Loucy (cell line): ENCODE data around the gene B4GALNT3.
A peak's percentile ranks its signal among the peaks of the same experiment; 100 is the strongest.

Source experiments
- H2AFZ ChIP-seq: fragments of 200-600 bp; sonication (generic); 2 replicates; pipeline ENCODE4 v1.6.0; 2016; ENCODE audit warnings: antibody characterized with exemption, mild to moderate bottlenecking, low read length, moderate library complexity
- H3F3A ChIP-seq: fragments of 200-600 bp; 2 replicates; pipeline ENCODE4 v1.6.0; 2016; ENCODE audit warnings: antibody characterized with exemption, low read depth, mild to moderate bottlenecking
- H3K27me3 ChIP-seq: fragments of 200-600 bp; sonication (generic); 2 replicates; pipeline ENCODE4 v1.6.1; 2014; ENCODE audit warnings: low read length, mild to moderate bottlenecking; ENCODE audit not compliant: insufficient read depth, poor library complexity, severe bottlenecking
- H3K36me3 ChIP-seq: fragments of 200-600 bp; sonication (generic); 2 replicates; pipeline ENCODE4 v1.6.1; 2016; ENCODE audit warnings: low read length; ENCODE audit not compliant: insufficient read depth
- H3K4me1 ChIP-seq: fragments of 200-600 bp; sonication (generic); 2 replicates; pipeline ENCODE4 v1.5.1; 2014; ENCODE audit warnings: low read length, mild to moderate bottlenecking; ENCODE audit not compliant: insufficient read depth, poor library complexity, severe bottlenecking
- H3K4me2 ChIP-seq: fragments of 200-600 bp; sonication (generic); 2 replicates; pipeline ENCODE4 v1.6.0; 2014; ENCODE audit warnings: antibody characterized with exemption, low read length, low read depth, mild to moderate bottlenecking; ENCODE audit not compliant: poor library complexity, severe bottlenecking
- H3K4me3 ChIP-seq: fragments of 200-600 bp; sonication (generic); 2 replicates; pipeline ENCODE4 v1.5.1; 2014; ENCODE audit warnings: low read length, mild to moderate bottlenecking, mixed read lengths; ENCODE audit not compliant: poor library complexity, severe bottlenecking
- H3K79me2 ChIP-seq: fragments of 200-600 bp; sonication (generic); 2 replicates; pipeline ENCODE4 v1.6.1; 2014; ENCODE audit warnings: low read length; ENCODE audit not compliant: insufficient read depth
- H3K9ac ChIP-seq: fragments of 200-600 bp; sonication (generic); 2 replicates; pipeline ENCODE4 v1.6.0; 2014; ENCODE audit warnings: mild to moderate bottlenecking, low read depth, low read length, moderate library complexity; ENCODE audit not compliant: poor library complexity, severe bottlenecking
- H3K9me2 ChIP-seq: fragments of 200-600 bp; sonication (generic); replicated peaks from 2 replicates; pipeline ENCODE4 v1.6.1; 2016; ENCODE audit warnings: low read depth, low read length, mixed read lengths
- H3K9me3 ChIP-seq: fragments of 200-600 bp; sonication (generic); 2 replicates; pipeline ENCODE4 v1.6.1; 2014; ENCODE audit warnings: mild to moderate bottlenecking, antibody characterized with exemption, low read length, low read depth; ENCODE audit not compliant: insufficient read depth
- H4K20me1 ChIP-seq: fragments of 200-600 bp; sonication (generic); 2 replicates; pipeline ENCODE4 v1.6.0; 2014; ENCODE audit warnings: antibody characterized with exemption, low read length, mild to moderate bottlenecking; ENCODE audit not compliant: insufficient read depth, poor library complexity, severe bottlenecking
- EZH2phosphoT487 ChIP-seq: fragments of 200-600 bp; IDR thresholded peaks from 2 replicates; pipeline ENCODE4 v1.6.1; 2018; ENCODE audit warnings: antibody characterized with exemption, mild to moderate bottlenecking, moderate library complexity, borderline replicate concordance
- TF ChIP-seq, protein P1 (sequence below): fragments of 200-600 bp; sonication (generic); conservative IDR thresholded peaks from 2 replicates; pipeline ENCODE4 v1.5.1; 2014; ENCODE audit warnings: mild to moderate bottlenecking, antibody characterized with exemption, low read length

The B4GALNT3 gene

DNA sequence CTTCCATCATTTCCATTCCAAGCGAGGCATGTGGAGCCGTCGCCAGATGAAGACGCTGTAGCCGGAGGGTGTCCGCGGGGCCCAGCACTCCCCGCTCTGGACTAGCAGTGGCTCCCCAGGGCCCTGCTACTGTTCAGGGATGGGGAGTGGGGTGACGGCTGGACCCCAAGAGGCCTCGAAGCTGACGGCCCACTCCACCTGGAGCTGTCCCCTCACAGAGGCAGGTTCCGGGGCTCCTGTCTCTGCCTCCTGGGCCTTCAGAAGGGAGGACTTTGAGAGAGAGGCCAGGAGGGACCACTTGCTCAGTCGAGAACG lies 101.6 kb downstream of the B4GALNT3 start:
- H3K9me2 ChIP-seq = no peaks in the 10 kb centered on the region
- H3K4me3 ChIP-seq = no peak overlapping the region
- no peak overlapping the region for H2AFZ ChIP-seq
- peaks cover 55% of the 10 kb centered on the region for H3K4me1 ChIP-seq
- H3K9me3 ChIP-seq = no peaks in the 10 kb centered on the region
- peaks cover 4% of the 10 kb centered on the region; the same call in 1 of the 2 replicates for H3F3A ChIP-seq
- TF ChIP-seq, protein P1, sequence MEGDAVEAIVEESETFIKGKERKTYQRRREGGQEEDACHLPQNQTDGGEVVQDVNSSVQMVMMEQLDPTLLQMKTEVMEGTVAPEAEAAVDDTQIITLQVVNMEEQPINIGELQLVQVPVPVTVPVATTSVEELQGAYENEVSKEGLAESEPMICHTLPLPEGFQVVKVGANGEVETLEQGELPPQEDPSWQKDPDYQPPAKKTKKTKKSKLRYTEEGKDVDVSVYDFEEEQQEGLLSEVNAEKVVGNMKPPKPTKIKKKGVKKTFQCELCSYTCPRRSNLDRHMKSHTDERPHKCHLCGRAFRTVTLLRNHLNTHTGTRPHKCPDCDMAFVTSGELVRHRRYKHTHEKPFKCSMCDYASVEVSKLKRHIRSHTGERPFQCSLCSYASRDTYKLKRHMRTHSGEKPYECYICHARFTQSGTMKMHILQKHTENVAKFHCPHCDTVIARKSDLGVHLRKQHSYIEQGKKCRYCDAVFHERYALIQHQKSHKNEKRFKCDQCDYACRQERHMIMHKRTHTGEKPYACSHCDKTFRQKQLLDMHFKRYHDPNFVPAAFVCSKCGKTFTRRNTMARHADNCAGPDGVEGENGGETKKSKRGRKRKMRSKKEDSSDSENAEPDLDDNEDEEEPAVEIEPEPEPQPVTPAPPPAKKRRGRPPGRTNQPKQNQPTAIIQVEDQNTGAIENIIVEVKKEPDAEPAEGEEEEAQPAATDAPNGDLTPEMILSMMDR = no peak
- no peak for TF ChIP-seq EZH2phosphoT487
- no peaks in the 10 kb centered on the region for H4K20me1 ChIP-seq
- no peaks in the 10 kb centered on the region for H3K36me3 ChIP-seq
- no peak overlapping the region for H3K9ac ChIP-seq
- H3K4me2 ChIP-seq = no peak overlapping the region
- H3K79me2 ChIP-seq = peaks cover 19% of the 10 kb centered on the region; the same call in 1 of the 2 replicates
- no peaks in the 10 kb centered on the region for H3K27me3 ChIP-seq

DNA sequence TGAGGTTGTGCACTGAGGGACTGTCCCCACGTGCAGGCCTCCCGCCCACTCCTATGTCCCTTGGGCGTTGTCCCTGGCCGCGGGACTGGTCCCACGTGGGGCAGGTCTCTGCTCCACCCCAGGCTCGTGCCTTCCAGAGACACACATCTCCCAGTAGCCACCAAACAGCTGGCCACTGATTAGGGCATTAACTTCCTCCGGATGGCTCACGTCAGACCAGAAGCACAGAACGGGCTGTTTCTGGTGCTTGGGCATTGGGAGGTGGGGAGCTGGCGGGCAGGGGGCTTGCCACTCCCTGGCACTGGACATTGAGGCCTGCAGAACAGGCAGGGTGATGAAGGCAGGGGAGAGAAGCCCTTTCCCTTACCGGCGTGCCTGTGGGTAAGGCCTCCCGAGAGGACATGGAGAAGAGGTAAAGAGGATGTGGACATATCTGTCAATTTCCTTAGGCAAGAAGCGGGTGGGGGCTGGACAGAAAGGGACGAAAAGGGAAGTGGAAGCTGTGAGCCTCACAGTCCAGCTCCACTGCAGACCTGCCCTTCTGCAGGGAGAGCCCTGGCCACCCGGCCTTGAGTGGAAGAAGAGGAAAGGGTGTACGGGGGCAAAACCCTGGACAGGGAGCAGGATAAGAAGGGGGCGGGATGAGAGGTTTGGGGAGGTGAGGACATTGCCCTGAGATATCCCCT lies 102.3 kb downstream of the B4GALNT3 start:
- H3K4me2 ChIP-seq = peak overlapping the region; percentile 93
- peak overlapping the region; percentile 72 for H3K4me3 ChIP-seq
- H3K9me3 ChIP-seq = no peaks in the 10 kb centered on the region
- peaks cover 61% of the 10 kb centered on the region for H3K4me1 ChIP-seq
- H3K9me2 ChIP-seq = no peaks in the 10 kb centered on the region
- TF ChIP-seq, protein P1 = no peak
- TF ChIP-seq EZH2phosphoT487 = no peak
- no peaks in the 10 kb centered on the region for H3K36me3 ChIP-seq
- no peaks in the 10 kb centered on the region for H4K20me1 ChIP-seq
- H3F3A ChIP-seq = peaks cover 4% of the 10 kb centered on the region; the same call in 1 of the 2 replicates
- H3K79me2 ChIP-seq = peaks cover 19% of the 10 kb centered on the region; the same call in 1 of the 2 replicates
- peak overlapping the region; percentile 81 for H3K9ac ChIP-seq
- no peaks in the 10 kb centered on the region for H3K27me3 ChIP-seq
- H2AFZ ChIP-seq = no peak overlapping the region

DNA sequence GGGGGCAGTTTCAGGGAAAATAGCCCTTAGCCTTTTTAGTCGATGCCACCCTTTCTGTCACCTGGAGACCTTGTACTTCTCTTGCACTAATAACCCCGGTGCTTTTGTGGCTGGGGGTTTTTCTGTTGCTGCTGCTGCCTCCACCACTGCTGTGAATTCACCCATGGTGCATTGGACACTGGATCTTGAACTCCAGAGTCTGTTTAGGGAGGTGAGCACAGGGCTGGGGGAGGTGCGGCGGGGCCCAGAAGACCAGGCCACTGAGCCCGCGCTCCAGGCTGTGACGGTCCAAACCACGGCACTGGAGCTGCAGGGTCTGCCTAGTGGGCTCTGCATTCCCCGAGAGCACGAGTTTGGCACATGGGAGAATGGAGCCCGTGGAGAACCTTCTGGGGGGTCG lies 102.9 kb downstream of the B4GALNT3 start:
- H3K4me1 ChIP-seq = peaks cover 61% of the 10 kb centered on the region
- peak overlapping the region; percentile 93 for H3K4me2 ChIP-seq

More for the DNA sequence above, 102.9 kb downstream of the B4GALNT3 start:
- Histone ChIP-seq H3K4me3 (peak overlapping the region; percentile 72), H3K27me3 (no peaks in the 10 kb centered on the region), H3K9me2 (no peaks in the 10 kb centered on the region), H2AFZ (no peak overlapping the region), H3K79me2 (peaks cover 19% of the 10 kb centered on the region; the same call in 1 of the 2 replicates), H3F3A (peaks cover 4% of the 10 kb centered on the region; the same call in 1 of the 2 replicates), H3K36me3 (no peaks in the 10 kb centered on the region), H3K9ac (peak overlapping the region; percentile 81), H4K20me1 (no peaks in the 10 kb centered on the region), H3K9me3 (no peaks in the 10 kb centered on the region)
- no peak for TF ChIP-seq EZH2phosphoT487
- TF ChIP-seq, protein P1 = no peak
